ENCODE results near the gene WNK1. TPM values are rescaled to one million over a fixed set of nuclear protein-coding genes. Genes with fewer than 3 reads are reported as not detected.

Gene WNK1
- total RNA-seq, 2 experiments from 2014 or later: 162 to 170 TPM

DNA sequence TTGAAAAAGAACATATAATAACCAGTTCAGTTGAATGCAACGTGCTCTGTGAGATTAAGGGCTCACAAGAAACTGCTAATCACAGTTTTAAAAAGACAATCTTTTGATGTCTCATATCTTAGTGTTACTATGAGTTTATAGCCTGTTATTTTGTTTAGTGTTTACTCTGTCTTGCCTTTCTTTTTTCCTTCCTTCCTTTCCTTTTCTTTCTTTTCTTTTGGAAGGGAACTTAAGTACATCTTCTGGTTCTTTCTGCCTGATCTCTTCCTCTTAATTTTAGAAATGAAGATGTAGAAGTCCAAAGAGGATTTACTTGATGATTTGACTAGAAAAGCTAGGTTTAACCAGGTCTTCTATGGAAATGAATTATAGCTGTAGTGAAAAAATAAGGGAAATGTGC lies 38.2 kb downstream of the WNK1 start:
- H3K27me3 Mint-ChIP-seq: no peaks in the 10 kb centered on the region
- ChIA-PET CTCF (interaction anchor here (0.9 kb wide), 1 partner anchor 29 kb away, joined by 3 read pairs; no protein-coding TSS in a partner anchor), POLR2A (interaction anchor here (0.5 kb wide), 1 partner anchor 67 kb away, joined by 8 read pairs; no protein-coding TSS in a partner anchor)
- no peak overlapping the region for H3K4me3 Mint-ChIP-seq
- peaks cover 68% of the 10 kb centered on the region for H3K4me1 Mint-ChIP-seq
- H3K9me3 Mint-ChIP-seq: peaks cover 3% of the 10 kb centered on the region
- H3K36me3 Mint-ChIP-seq (ENCODE audit: low read depth): peaks cover 24% of the 10 kb centered on the region
- DNase-seq: no peak
- H3K27ac Mint-ChIP-seq: no peak overlapping the region

DNA sequence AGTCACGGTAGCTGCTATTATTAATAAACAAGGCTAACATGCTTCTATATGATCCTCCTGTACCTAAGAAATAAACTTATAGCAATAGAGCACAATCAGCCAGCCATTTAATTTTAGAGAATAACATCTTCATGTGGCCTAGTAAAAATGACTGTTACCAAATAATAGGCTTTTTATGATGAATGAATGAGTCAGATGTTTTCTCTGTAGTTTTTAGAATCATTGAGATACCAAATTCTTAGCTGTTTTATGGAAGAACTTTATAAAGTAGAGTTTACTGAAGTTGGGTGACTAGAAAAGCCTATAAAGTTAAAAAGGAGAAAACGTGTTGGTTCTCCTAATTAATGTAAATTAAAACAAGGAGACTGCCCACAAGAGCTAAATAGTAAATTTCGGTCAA lies 40.7 kb downstream of the WNK1 start:
- POLR2A ChIA-PET: no interaction called here
- Mint-ChIP-seq H3K27ac (no peak overlapping the region), H3K36me3 (ENCODE audit: low read depth) (peaks cover 24% of the 10 kb centered on the region), H3K4me3 (no peak overlapping the region), H3K4me1 (peaks cover 73% of the 10 kb centered on the region), H3K9me3 (peaks cover 3% of the 10 kb centered on the region), H3K27me3 (no peaks in the 10 kb centered on the region)
- CTCF ChIA-PET: interaction anchor here (0.6 to 1.1 kb wide), 4 partner anchors 14 to 220 kb away, joined by 3 to 4 read pairs (median 3); no protein-coding TSS in a partner anchor
- no peak for DNase-seq

DNA sequence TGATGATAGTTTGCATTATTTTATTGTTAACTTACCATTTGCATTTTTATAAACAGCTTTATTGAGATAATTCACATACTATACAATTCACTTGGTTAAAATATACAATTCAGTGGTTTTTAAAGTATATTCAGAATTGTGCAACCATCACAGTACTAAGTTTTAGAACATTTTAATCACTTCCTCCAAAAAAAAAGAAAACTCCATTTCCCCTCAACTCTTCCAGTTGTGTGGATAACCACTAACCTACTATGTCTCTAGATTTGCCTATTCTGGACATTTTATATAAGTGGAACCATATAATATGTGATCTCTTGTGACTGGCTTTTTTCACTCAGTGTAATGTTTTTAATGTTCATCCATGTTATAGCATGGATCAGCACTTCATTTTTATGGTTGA lies 41.3 kb downstream of the WNK1 start:
- POLR2A ChIA-PET: no interaction called here
- no peak for DNase-seq
- H3K36me3 Mint-ChIP-seq (ENCODE audit: low read depth): peaks cover 26% of the 10 kb centered on the region
- peaks cover 73% of the 10 kb centered on the region for H3K4me1 Mint-ChIP-seq
- H3K4me3 Mint-ChIP-seq: no peak overlapping the region
- CTCF ChIA-PET: interaction anchor here (0.7 to 1.1 kb wide), 2 partner anchors 18 to 179 kb away, joined by 3 read pairs; no protein-coding TSS in a partner anchor
- H3K27me3 Mint-ChIP-seq: no peaks in the 10 kb centered on the region
- H3K27ac Mint-ChIP-seq: no peak overlapping the region
- peaks cover 3% of the 10 kb centered on the region for H3K9me3 Mint-ChIP-seq

DNA sequence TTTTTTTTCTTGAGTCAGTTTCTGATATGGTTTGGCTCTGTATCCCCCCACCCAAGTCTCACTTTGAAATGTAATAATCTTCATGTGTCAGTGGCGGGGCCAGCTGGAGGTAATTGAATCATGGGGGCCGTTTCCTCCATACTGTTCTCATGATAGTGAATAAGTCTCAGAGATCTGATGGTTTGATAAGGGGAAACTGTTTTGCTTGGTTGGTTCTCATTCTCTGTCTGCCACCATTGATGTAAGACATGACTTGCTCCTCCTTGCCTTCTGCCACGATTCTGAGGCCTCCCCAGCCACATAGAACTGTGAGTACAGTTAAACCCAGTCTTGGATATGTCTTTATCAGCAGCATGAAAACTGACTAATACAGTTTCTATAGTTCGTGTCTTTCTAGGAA lies 42.9 kb downstream of the WNK1 start:
- H3K4me3 Mint-ChIP-seq: no peak overlapping the region
- peaks cover 3% of the 10 kb centered on the region for H3K9me3 Mint-ChIP-seq
- peak overlapping the region; percentile 75 for H3K27ac Mint-ChIP-seq
- POLR2A ChIA-PET: no interaction called here
- H3K27me3 Mint-ChIP-seq: no peaks in the 10 kb centered on the region
- CTCF ChIA-PET: no interaction called here
- peaks cover 28% of the 10 kb centered on the region for H3K36me3 Mint-ChIP-seq (ENCODE audit: low read depth)
- DNase-seq: peak; percentile 29
- peaks cover 61% of the 10 kb centered on the region for H3K4me1 Mint-ChIP-seq

DNA sequence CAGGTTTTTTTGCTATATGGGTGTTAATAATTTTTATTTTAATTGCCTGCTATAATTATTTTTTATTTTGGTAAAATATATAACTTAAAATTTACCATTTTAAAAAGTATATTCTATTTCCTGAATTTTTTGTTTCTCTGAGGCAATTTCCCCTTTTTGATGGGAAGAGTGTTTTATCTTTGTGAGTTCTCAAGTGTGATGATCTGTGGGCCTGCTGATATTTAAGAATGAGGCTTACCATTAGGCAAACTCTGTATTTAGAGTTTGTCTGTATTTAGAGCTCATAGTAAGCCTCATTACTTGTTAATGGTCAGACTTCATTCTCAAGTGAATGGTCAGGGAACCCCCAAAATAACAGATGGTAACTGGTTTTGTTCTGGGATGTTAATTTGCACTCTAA lies 48.0 kb downstream of the WNK1 start:
- no peak overlapping the region for H3K27ac Mint-ChIP-seq
- POLR2A ChIA-PET: no interaction called here

DNA sequence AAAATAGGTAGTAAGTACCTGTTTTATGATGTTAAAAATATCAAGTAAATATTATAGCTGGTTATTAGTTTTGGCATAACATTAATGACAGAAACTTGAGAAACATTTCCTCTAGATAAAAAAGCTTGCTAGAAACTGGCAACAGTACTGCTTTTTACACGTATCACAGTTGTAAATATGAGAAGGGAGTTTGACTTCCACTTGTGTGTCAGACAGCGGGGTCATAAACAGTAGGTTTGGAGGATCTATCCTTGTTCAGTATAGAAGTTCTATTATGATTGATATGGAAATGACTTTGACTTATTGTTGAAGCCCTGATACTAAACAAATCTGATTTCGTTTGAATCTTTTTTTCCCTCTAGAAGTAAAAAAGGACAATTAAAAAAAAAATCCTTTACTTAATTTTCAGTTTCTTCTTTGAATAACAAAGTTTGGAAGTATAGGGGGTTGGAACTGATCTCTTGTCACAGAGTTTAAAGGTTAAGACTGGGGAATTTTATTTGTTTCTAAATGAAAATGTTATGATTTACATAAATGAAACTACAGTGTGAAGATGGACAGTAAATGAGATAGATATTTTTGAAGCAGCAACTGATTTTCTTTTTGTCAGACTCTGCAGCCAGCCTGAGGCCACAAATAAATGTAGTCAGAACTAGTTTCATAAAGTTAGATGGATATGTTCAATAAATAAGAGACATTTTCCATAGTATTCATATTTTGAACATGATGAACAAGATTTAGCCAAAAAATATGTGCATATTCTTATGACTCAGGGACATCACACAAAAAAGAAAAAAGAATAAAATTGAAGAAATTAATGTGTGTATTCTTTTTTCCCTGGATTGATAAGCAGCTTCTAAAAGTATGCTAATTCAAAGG lies 50.1 kb downstream of the WNK1 start:
- ChIA-PET CTCF (no interaction called here), POLR2A (no interaction called here)
- Mint-ChIP-seq H3K27ac (no peak overlapping the region), H3K4me3 (no peak overlapping the region), H3K27me3 (no peaks in the 10 kb centered on the region), H3K9me3 (no peaks in the 10 kb centered on the region), H3K36me3 (ENCODE audit: low read depth) (peaks cover 6% of the 10 kb centered on the region), H3K4me1 (peaks cover 56% of the 10 kb centered on the region)
- DNase-seq: no peak

More for the DNA sequence above, 48.0 kb downstream of the WNK1 start:
- Mint-ChIP-seq H3K4me1 (peaks cover 56% of the 10 kb centered on the region), H3K27me3 (no peaks in the 10 kb centered on the region), H3K9me3 (no peaks in the 10 kb centered on the region), H3K4me3 (no peak overlapping the region), H3K36me3 (ENCODE audit: low read depth) (peaks cover 14% of the 10 kb centered on the region)
- DNase-seq: no peak
- CTCF ChIA-PET: interaction anchor here (1.1 kb wide), 2 partner anchors 25 to 224 kb away, joined by 4 to 5 read pairs; no protein-coding TSS in a partner anchor

DNA sequence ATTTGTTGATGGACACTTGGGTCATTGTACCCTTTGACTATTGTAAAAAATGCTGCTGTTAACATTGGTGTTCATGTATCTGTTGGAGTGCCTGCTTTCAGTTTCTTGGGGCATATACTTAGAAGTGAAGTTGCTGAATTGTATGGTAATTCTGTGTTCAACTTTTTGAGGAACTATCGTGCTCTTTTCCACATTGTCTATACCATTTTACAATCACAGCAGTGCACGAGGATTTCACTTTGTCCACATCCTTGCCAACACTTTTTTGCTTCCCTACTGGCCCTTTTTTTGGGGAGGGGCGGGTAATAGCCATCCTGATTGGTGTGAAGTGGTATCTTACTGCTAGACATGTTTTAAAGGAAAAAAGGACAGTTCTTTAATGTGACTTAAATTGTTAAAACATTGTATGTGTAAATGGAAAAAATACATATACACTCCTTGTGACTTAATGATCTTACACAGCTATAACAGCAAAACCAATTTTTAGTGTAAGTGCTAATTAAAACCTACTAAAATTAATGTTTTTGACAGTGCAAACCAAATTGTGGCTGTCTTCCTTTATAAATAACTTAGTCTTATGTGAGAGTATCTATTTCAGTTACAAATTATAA lies 52.7 kb downstream of the WNK1 start:
- ChIA-PET CTCF (no interaction called here), POLR2A (interaction anchor here (1.0 kb wide), 1 partner anchor 50 kb away, joined by 7 read pairs; no protein-coding TSS in a partner anchor)
- peaks cover 65% of the 10 kb centered on the region for H3K4me1 Mint-ChIP-seq
- H3K36me3 Mint-ChIP-seq (ENCODE audit: low read depth): peaks cover 5% of the 10 kb centered on the region
- H3K27ac Mint-ChIP-seq: no peak overlapping the region
- H3K4me3 Mint-ChIP-seq: no peak overlapping the region
- H3K9me3 Mint-ChIP-seq: no peaks in the 10 kb centered on the region
- DNase-seq: no peak
- H3K27me3 Mint-ChIP-seq: no peaks in the 10 kb centered on the region

DNA sequence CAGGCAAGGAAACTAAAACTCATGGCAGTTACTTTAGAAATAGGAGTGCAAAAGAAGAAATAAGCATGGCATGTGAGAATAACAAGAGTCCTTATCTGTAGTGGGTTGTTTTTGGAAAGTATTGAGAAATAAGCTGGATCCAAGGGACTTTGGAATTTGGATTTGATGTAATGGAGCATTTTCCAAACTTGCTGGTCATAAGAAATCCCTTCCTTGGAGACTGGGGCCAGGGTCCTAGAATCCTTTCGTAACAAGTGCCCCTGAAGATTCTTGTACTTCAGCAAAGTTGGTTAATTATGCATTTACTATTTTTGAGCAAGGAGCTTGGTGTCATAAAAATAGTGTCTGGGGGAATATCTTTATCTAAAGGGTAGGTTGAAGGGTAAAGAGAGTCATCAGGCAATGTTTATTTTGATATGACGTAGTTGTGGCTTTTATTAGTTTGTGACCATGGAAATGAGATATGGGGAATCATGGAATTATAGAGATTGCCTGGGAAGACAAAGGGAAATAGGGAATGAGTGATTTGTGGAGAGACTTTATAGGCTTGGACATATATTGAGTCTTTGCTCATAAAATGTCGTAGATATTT lies 53.9 kb downstream of the WNK1 start:
- POLR2A ChIA-PET: interaction anchor here (1.0 kb wide), 1 partner anchor 52 kb away, joined by 7 read pairs; no protein-coding TSS in a partner anchor
- H3K4me1 Mint-ChIP-seq: peaks cover 66% of the 10 kb centered on the region
- CTCF ChIA-PET: interaction anchor here (0.6 to 2.0 kb wide), 4 partner anchors 8 to 231 kb away, joined by 3 to 9 read pairs (median 4); no protein-coding TSS in a partner anchor
- no peak overlapping the region for H3K27ac Mint-ChIP-seq
- H3K9me3 Mint-ChIP-seq: no peaks in the 10 kb centered on the region
- no peaks in the 10 kb centered on the region for H3K27me3 Mint-ChIP-seq
- H3K4me3 Mint-ChIP-seq: no peak overlapping the region
- no peak for DNase-seq
- peaks cover 7% of the 10 kb centered on the region for H3K36me3 Mint-ChIP-seq (ENCODE audit: low read depth)

DNA sequence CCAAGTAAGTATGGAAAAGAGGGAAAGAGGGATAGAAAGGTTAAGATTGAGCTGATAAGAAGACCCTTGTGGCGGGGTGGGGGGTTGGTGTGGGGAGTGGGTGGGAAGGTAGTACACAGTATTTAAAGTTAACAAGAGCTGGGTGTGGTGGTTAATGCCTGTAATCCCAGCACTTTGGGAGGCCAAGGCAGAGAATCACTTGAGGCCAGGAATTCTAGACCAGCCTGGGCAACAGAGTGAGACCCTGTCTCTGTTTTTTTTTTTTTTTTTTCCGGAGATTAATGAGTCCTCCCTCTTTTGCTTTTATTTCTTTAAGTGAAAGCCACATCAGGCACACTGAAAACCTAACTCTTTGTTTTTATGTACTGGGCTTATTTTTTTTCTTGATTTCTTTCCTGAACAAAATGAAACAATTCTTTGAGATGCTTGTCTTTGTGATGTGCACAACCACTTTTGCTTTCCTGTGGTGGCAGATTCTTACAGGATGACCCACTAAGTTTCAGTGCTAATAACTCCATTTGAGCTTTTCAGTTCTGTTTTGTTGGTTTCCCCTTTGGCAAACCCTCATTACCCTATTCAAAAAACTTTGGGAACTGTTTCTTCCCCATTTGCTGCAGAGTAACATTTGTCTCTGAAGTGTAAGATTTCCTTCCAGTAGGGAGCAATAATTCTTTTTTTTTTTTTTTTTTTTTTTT lies 54.8 kb downstream of the WNK1 start:
- no peaks in the 10 kb centered on the region for H3K9me3 Mint-ChIP-seq
- DNase-seq: peak; percentile 35
- POLR2A ChIA-PET: interaction anchor here (0.7 kb wide), 1 partner anchor 236 kb away, joined by 3 read pairs; no protein-coding TSS in a partner anchor
- H3K4me3 Mint-ChIP-seq: peak overlapping the region; percentile 48
- H3K36me3 Mint-ChIP-seq (ENCODE audit: low read depth): peaks cover 7% of the 10 kb centered on the region
- peaks cover 69% of the 10 kb centered on the region for H3K4me1 Mint-ChIP-seq
- CTCF ChIA-PET: interaction anchor here (0.7 to 2.0 kb wide), 3 partner anchors 9 to 231 kb away, joined by 3 to 9 read pairs (median 4); no protein-coding TSS in a partner anchor
- H3K27ac Mint-ChIP-seq: peak overlapping the region; percentile 51
- H3K27me3 Mint-ChIP-seq: no peaks in the 10 kb centered on the region

DNA sequence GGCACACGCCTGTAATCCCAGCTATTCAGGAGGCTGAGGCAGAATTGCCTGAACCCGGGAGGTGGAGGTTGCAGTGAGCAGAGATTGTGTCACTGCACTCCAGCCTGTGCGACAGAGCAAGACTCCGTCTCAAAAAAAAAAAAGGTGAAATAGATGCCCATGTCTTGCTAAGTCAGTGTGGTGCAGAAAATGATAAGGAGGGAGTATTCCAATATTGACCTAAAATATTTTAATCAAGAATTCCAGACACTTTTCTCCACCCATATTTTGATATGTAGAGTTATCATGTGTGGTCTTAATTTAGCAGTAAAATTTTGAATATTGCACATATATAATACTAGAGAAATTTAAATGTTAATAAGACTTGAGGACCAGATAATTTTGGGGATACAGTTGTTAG lies 57.7 kb downstream of the WNK1 start:
- H3K36me3 Mint-ChIP-seq (ENCODE audit: low read depth): peaks cover 18% of the 10 kb centered on the region
- H3K9me3 Mint-ChIP-seq: no peaks in the 10 kb centered on the region
- H3K4me1 Mint-ChIP-seq: peaks cover 72% of the 10 kb centered on the region
- CTCF ChIA-PET: interaction anchor here (1.2 to 1.6 kb wide), 2 partner anchors 234 to 357 kb away, joined by 4 read pairs; no protein-coding TSS in a partner anchor
- H3K27me3 Mint-ChIP-seq: no peaks in the 10 kb centered on the region
- H3K4me3 Mint-ChIP-seq: no peak overlapping the region
- no peak for DNase-seq
- no peak overlapping the region for H3K27ac Mint-ChIP-seq
- POLR2A ChIA-PET: interaction anchor here (1.3 kb wide), 1 partner anchor 56 kb away, joined by 5 read pairs; no protein-coding TSS in a partner anchor

DNA sequence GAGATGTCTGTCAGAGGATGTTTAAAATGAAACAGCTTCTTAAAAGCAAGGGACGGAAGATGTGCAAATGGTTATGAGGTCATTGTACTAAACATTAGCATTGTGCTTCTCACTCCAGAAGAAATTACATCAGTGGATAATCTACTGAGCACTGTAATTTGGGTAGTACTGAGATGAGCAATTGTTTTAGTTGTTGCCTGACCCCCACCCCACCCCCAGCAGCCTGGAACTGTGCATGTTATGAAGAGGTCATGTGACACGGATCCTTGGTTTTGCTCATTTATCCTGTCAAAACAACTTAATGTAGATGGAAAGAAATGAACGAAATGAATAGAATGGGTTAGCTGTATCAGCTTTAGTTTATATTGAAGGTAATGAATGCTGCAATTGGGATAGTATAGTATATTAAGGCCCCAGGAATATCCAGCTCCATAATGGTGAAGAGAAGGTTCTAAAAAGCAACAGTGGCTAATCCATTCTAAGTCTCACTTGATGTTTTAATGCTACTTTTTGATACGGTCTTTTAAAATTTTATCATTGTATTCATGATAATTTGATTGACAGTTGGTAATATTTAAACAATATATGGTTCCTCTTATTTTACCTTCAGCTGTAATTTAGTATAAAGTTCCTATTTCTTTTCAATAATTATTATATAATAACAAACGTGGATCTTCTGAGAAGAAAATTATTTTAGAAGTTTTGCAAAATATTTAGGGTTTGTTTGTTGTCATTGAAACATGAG lies 58.5 kb downstream of the WNK1 start:
- Mint-ChIP-seq H3K4me1 (peaks cover 69% of the 10 kb centered on the region), H3K36me3 (ENCODE audit: low read depth) (peaks cover 19% of the 10 kb centered on the region), H3K9me3 (no peaks in the 10 kb centered on the region), H3K27ac (no peak overlapping the region), H3K27me3 (no peaks in the 10 kb centered on the region), H3K4me3 (no peak overlapping the region)
- CTCF ChIA-PET: interaction anchor here (0.7 to 1.6 kb wide), 5 partner anchors 13 to 358 kb away, joined by 3 to 4 read pairs (median 4); partner anchors contain the start of gene RAD52
- POLR2A ChIA-PET: interaction anchor here (1.3 kb wide), 1 partner anchor 56 kb away, joined by 5 read pairs; no protein-coding TSS in a partner anchor
- peak; percentile 24 for DNase-seq

Data from activated CD4-positive, alpha-beta T cell treated with anti-CD3 and anti-CD28 coated beads, Interleukin-2, amount 10 ng/mL, durations not matched to agents 7 days and 5 days (primary cell).